Activated T-cell treated with anti-CD3 and anti-CD28 coated beads, Interleukin-2, amount 50 U/mL, for 72 hours (primary cell): ENCODE data around the gene NSMCE4A. TPM values are rescaled to one million over a fixed set of nuclear protein-coding genes. Genes with fewer than 3 reads are reported as not detected.
A peak's percentile ranks its signal among the peaks of the same experiment; 100 is the strongest.
"Not testable (repeated sequence)": the region's sequence is repeated elsewhere in the genome, so short reads cannot be mapped to it uniquely, and the experiment has no call there.

Experiments used
- ATAC-seq, 2 donors: fragments of 150-1000 bp; cut with Tn5 transposase; replicated peaks in 1 of 2; 2 replicates each; pipeline ENCODE4 v1.10.0; 2021; ENCODE audit warnings: moderate library complexity in 2 of 2, mild to moderate bottlenecking in 1 of 2
- DNase-seq, 2 donors: peaks; one replicate each; pipeline ENCODE4 v3.0.0; 2021 to 2022; ENCODE audit warnings: mixed read lengths in 1 of 2
- H3K27ac Mint-ChIP-seq: one replicate; pipeline ENCODE4 v1.8.0; 2022; ENCODE audit warnings: mild to moderate bottlenecking, moderate library complexity, mixed read lengths
- H3K27me3 Mint-ChIP-seq: one replicate; pipeline ENCODE4 v1.8.0; 2022; ENCODE audit warnings: low read depth, mixed read lengths
- H3K36me3 Mint-ChIP-seq, 2 donors: one replicate each; pipeline ENCODE4 v1.8.0; 2022; ENCODE audit warnings: mixed read lengths in 2 of 2, mild to moderate bottlenecking in 1 of 2; ENCODE audit not compliant: insufficient read depth in 2 of 2
- H3K4me1 Mint-ChIP-seq: one replicate; pipeline ENCODE4 v1.8.0; 2022; ENCODE audit warnings: low read depth, mixed read lengths
- H3K4me3 Mint-ChIP-seq, 2 donors: one replicate each; pipeline ENCODE4 v1.8.0; 2022; ENCODE audit warnings: mild to moderate bottlenecking in 2 of 2, mixed read lengths in 2 of 2, moderate library complexity in 2 of 2
- H3K9me3 Mint-ChIP-seq, 2 donors: one replicate each; pipeline ENCODE4 v1.8.0; 2022; ENCODE audit warnings: mixed read lengths in 2 of 2
- total RNA-seq, 2 donors: library from RNA; stranded (reverse); gene quantifications; one replicate each; pipeline ENCODE4 v1.2.3, GENCODE V29; 2022

The NSMCE4A gene
- total RNA-seq, 2 donors from 2014 or later: 49.0 to 65.2 TPM

- DNase-seq (no peak), ATAC-seq (no peak)
- Mint-ChIP-seq H3K4me3 (peak overlapping the region in 1 of 2 donors; percentile 29), H3K36me3 (peaks cover 2 to 10% of the 10 kb centered on the region in 2 donors), H3K9me3 (no peaks in the 10 kb centered on the region), H3K27me3 (no peaks in the 10 kb centered on the region), H3K27ac (no peak overlapping the region), H3K4me1 (peaks cover 23% of the 10 kb centered on the region)
These were observed 48.9 kb downstream of the NSMCE4A start for GRCh38 chr10:121926157-121926556.

- Mint-ChIP-seq H3K27me3 (no peaks in the 10 kb centered on the region), H3K4me3 (no peak overlapping the region), H3K4me1 (peaks cover 15% of the 10 kb centered on the region), H3K27ac (no peak overlapping the region), H3K9me3 (no peaks in the 10 kb centered on the region), H3K36me3 (peaks cover 0 to 14% of the 10 kb centered on the region in 2 donors)
- DNase-seq (no peak), ATAC-seq (no peak)
These were observed 53.6 kb downstream of the NSMCE4A start for GRCh38 chr10:121921238-121921931.

- no peak overlapping the region for H3K4me3 Mint-ChIP-seq
- H3K27me3 Mint-ChIP-seq: no peaks in the 10 kb centered on the region
- no peak overlapping the region for H3K27ac Mint-ChIP-seq
- no peaks in the 10 kb centered on the region for H3K9me3 Mint-ChIP-seq
- peaks cover 0 to 18% of the 10 kb centered on the region in 2 donors for H3K36me3 Mint-ChIP-seq
- peaks cover 9% of the 10 kb centered on the region for H3K4me1 Mint-ChIP-seq
- no peak for ATAC-seq
- DNase-seq: no peak
These were observed 55.4 kb downstream of the NSMCE4A start for GRCh38 chr10:121919666-121920065.

GRCh38 chr10:121918800-121919199 is 56.2 kb downstream of the NSMCE4A start:
- Mint-ChIP-seq H3K4me1 (peaks cover 11% of the 10 kb centered on the region), H3K36me3 (peaks cover 0 to 19% of the 10 kb centered on the region in 2 donors)
- not testable (repeated sequence) for H3K9me3 Mint-ChIP-seq, H3K4me3 Mint-ChIP-seq, H3K27ac Mint-ChIP-seq, ATAC-seq, H3K27me3 Mint-ChIP-seq, DNase-seq

GRCh38 chr10:121914661-121915060 is 60.4 kb downstream of the NSMCE4A start:
- peaks cover 0 to 9% of the 10 kb centered on the region in 2 donors for H3K36me3 Mint-ChIP-seq
- peaks cover 16% of the 10 kb centered on the region for H3K4me1 Mint-ChIP-seq
- ATAC-seq (no peak), DNase-seq (no peak)
- H3K27me3 Mint-ChIP-seq: no peaks in the 10 kb centered on the region
- no peak overlapping the region for H3K4me3 Mint-ChIP-seq
- peak overlapping the region; percentile 6 for H3K27ac Mint-ChIP-seq
- no peaks in the 10 kb centered on the region for H3K9me3 Mint-ChIP-seq

GRCh38 chr10:121911421-121911697 is 63.7 kb downstream of the NSMCE4A start:
- no peaks in the 10 kb centered on the region for H3K9me3 Mint-ChIP-seq

GRCh38 chr10:121910673-121911420 is 64.2 kb downstream of the NSMCE4A start:
- H3K9me3 Mint-ChIP-seq: no peaks in the 10 kb centered on the region
- H3K4me3 Mint-ChIP-seq: peak overlapping the region in 1 of 2 donors; percentile 61
- ATAC-seq (peak in 1 of 2 donors; percentile 60), DNase-seq (peak in 1 of 2 donors; percentile 5)
- H3K4me1 Mint-ChIP-seq: peaks cover 10% of the 10 kb centered on the region
- no peaks in the 10 kb centered on the region for H3K27me3 Mint-ChIP-seq
- peaks cover 4 to 6% of the 10 kb centered on the region in 2 donors for H3K36me3 Mint-ChIP-seq
- H3K27ac Mint-ChIP-seq: peak overlapping the region; percentile 76

More at GRCh38 chr10:121911421-121911697, 63.7 kb downstream of the NSMCE4A start:
- no peak overlapping the region for H3K4me3 Mint-ChIP-seq
- H3K4me1 Mint-ChIP-seq: peaks cover 10% of the 10 kb centered on the region
- H3K27ac Mint-ChIP-seq: no peak overlapping the region
- peaks cover 4 to 6% of the 10 kb centered on the region in 2 donors for H3K36me3 Mint-ChIP-seq
- ATAC-seq (peak; percentile 24 to 38), DNase-seq (no peak)
- no peaks in the 10 kb centered on the region for H3K27me3 Mint-ChIP-seq

Other genes starting within 250 kb of the NSMCE4A start
- gene ATE1, start 47.2 kb downstream of the NSMCE4A start, total RNA-seq: 10 to 100 TPM; 25.5 to 26.6 TPM
- under 1 TPM in 1 of 2 donors, not detected in 1; 0.19 TPM for gene TACC2, start 13.9 kb upstream of the NSMCE4A start, total RNA-seq